Activated CD8-positive, alpha-beta T cell treated with anti-CD3 and anti-CD28 coated beads, Interleukin-2, amount 10 ng/mL, durations not matched to agents 7 days and 5 days (primary cell): ENCODE results near the gene VAC14. TPM values are rescaled to one million over a fixed set of nuclear protein-coding genes. Genes with fewer than 3 reads are reported as not detected.

ENCODE experiments used
- ATAC-seq: fragments of 150-1000 bp; cut with Tn5 transposase; one replicate; pipeline ENCODE4 v1.10.0; 2021; ENCODE audit warnings: moderate library complexity
- CTCF ChIA-PET: fragments of 350-600 bp; sonication (Branson Sonifier 250); formaldehyde crosslinking; loops from one replicate; lab custom pipeline; 2021; ENCODE audit warnings: antibody characterized with exemption; lab: Charles Lee
- POLR2A ChIA-PET: fragments of 350-600 bp; sonication (Branson Sonifier 250); formaldehyde crosslinking; loops from one replicate; lab custom pipeline; 2021; ENCODE audit warnings: antibody characterized with exemption; lab: Charles Lee
- DNase-seq: peaks from one replicate; pipeline ENCODE4 v3.0.0-alpha.2; 2020
- H3K27ac Mint-ChIP-seq: one replicate; pipeline ENCODE4 v1.8.0; 2021; ENCODE audit warnings: mild to moderate bottlenecking, mixed read lengths
- H3K27me3 Mint-ChIP-seq: one replicate; pipeline ENCODE4 v1.8.0; 2021; ENCODE audit warnings: low read depth, mixed read lengths
- H3K36me3 Mint-ChIP-seq: one replicate; pipeline ENCODE4 v1.8.0; 2021; ENCODE audit warnings: low read depth, mixed read lengths
- H3K4me1 Mint-ChIP-seq: one replicate; pipeline ENCODE4 v1.8.0; 2021; ENCODE audit warnings: low read depth, mixed read lengths
- H3K4me3 Mint-ChIP-seq: one replicate; pipeline ENCODE4 v1.8.0; 2021; ENCODE audit warnings: mild to moderate bottlenecking, mixed read lengths
- H3K9me3 Mint-ChIP-seq: one replicate; pipeline ENCODE4 v1.8.0; 2022; ENCODE audit warnings: mixed read lengths; ENCODE audit not compliant: insufficient read depth
- total RNA-seq, 2 experiments: library from RNA; stranded (reverse); gene quantifications; one replicate each; pipeline ENCODE4 v1.2.3, GENCODE V29; 2021

The VAC14 gene
- total RNA-seq, 2 experiments from 2014 or later: 35.2 to 37.9 TPM

- H3K36me3 Mint-ChIP-seq: peaks cover 11% of the 10 kb centered on the region
- no peak overlapping the region for H3K4me3 Mint-ChIP-seq
Observed at GRCh38 chr16:70694088-70694867, 106.7 kb downstream of the VAC14 start.

GRCh38 chr16:70692873-70693671 lies 107.9 kb downstream of the VAC14 start:
- no peak for DNase-seq
- Mint-ChIP-seq H3K9me3 (no peaks in the 10 kb centered on the region), H3K4me1 (peaks cover 47% of the 10 kb centered on the region), H3K36me3 (peaks cover 5% of the 10 kb centered on the region), H3K27ac (no peak overlapping the region), H3K27me3 (no peaks in the 10 kb centered on the region), H3K4me3 (no peak overlapping the region)
- ATAC-seq: no peak
- POLR2A ChIA-PET: no interaction called here
- CTCF ChIA-PET: interaction anchor here (0.9 kb wide), 1 partner anchor 78 kb away, joined by 3 read pairs; no protein-coding TSS in a partner anchor

More at GRCh38 chr16:70694088-70694867, 106.7 kb downstream of the VAC14 start:
- Mint-ChIP-seq H3K4me1 (peaks cover 52% of the 10 kb centered on the region), H3K27ac (peak overlapping the region; percentile 91), H3K9me3 (no peaks in the 10 kb centered on the region), H3K27me3 (no peaks in the 10 kb centered on the region)
- ChIA-PET POLR2A (no interaction called here), CTCF (interaction anchor here (1.8 to 3.4 kb wide), 2 partner anchors 14 to 76 kb away, joined by 6 to 21 read pairs; no protein-coding TSS in a partner anchor)
- ATAC-seq: no peak
- no peak for DNase-seq

GRCh38 chr16:70692130-70692872 lies 108.7 kb downstream of the VAC14 start:
- Mint-ChIP-seq H3K27ac (no peak overlapping the region), H3K4me3 (no peak overlapping the region), H3K9me3 (no peaks in the 10 kb centered on the region), H3K36me3 (peaks cover 3% of the 10 kb centered on the region), H3K27me3 (no peaks in the 10 kb centered on the region), H3K4me1 (peaks cover 39% of the 10 kb centered on the region)
- ChIA-PET POLR2A (no interaction called here), CTCF (interaction anchor here (0.9 kb wide), 1 partner anchor 79 kb away, joined by 3 read pairs; no protein-coding TSS in a partner anchor)
- no peak for DNase-seq
- no peak for ATAC-seq

- peaks cover 3% of the 10 kb centered on the region for H3K36me3 Mint-ChIP-seq
- ATAC-seq (no peak), DNase-seq (no peak)
- no peak overlapping the region for H3K27ac Mint-ChIP-seq
- peaks cover 2% of the 10 kb centered on the region for H3K27me3 Mint-ChIP-seq
- POLR2A ChIA-PET: interaction anchor here (1.6 kb wide), 1 partner anchor 45 kb away, joined by 6 read pairs; no protein-coding TSS in a partner anchor
- no peak overlapping the region for H3K4me3 Mint-ChIP-seq
- H3K4me1 Mint-ChIP-seq: peaks cover 31% of the 10 kb centered on the region
- CTCF ChIA-PET: no interaction called here
- no peaks in the 10 kb centered on the region for H3K9me3 Mint-ChIP-seq
Observed at GRCh38 chr16:70691223-70692129, 109.5 kb downstream of the VAC14 start.

GRCh38 chr16:70689970-70690891 lies 110.7 kb downstream of the VAC14 start:
- H3K27me3 Mint-ChIP-seq: peaks cover 5% of the 10 kb centered on the region
- ChIA-PET CTCF (no interaction called here), POLR2A (interaction anchor here (1.6 to 1.9 kb wide), 2 partner anchors 47 to 48 kb away, joined by 6 read pairs; no protein-coding TSS in a partner anchor)
- peak overlapping the region; percentile 60 for H3K27ac Mint-ChIP-seq
- H3K9me3 Mint-ChIP-seq: no peaks in the 10 kb centered on the region
- H3K36me3 Mint-ChIP-seq: peaks cover under 1% of the 10 kb centered on the region
- ATAC-seq: no peak
- no peak overlapping the region for H3K4me3 Mint-ChIP-seq
- no peak for DNase-seq
- H3K4me1 Mint-ChIP-seq: peaks cover 19% of the 10 kb centered on the region

- peaks cover 9% of the 10 kb centered on the region for H3K27me3 Mint-ChIP-seq
- ChIA-PET POLR2A (interaction anchor here (0.7 to 1.9 kb wide), 2 partner anchors 10 to 49 kb away, joined by 3 to 6 read pairs; no protein-coding TSS in a partner anchor), CTCF (interaction anchor here (1.0 to 1.8 kb wide), 3 partner anchors 35 to 82 kb away, joined by 4 to 7 read pairs (median 7); no protein-coding TSS in a partner anchor)
- H3K4me1 Mint-ChIP-seq: peaks cover 14% of the 10 kb centered on the region
- no peaks in the 10 kb centered on the region for H3K36me3 Mint-ChIP-seq
- no peak overlapping the region for H3K4me3 Mint-ChIP-seq
- H3K27ac Mint-ChIP-seq: no peak overlapping the region
- no peak for DNase-seq
- no peaks in the 10 kb centered on the region for H3K9me3 Mint-ChIP-seq
- no peak for ATAC-seq
Observed at GRCh38 chr16:70689035-70689969, 111.7 kb downstream of the VAC14 start.

GRCh38 chr16:70688246-70688742 lies 112.7 kb downstream of the VAC14 start:
- POLR2A ChIA-PET: interaction anchor here (0.9 kb wide), 1 partner anchor 9 kb away, joined by 3 read pairs; no protein-coding TSS in a partner anchor

GRCh38 chr16:70687671-70688245 lies 113.2 kb downstream of the VAC14 start:
- no peak overlapping the region for H3K27ac Mint-ChIP-seq
- CTCF ChIA-PET: interaction anchor here (1.4 to 1.8 kb wide), 4 partner anchors 9 to 83 kb away, joined by 3 to 7 read pairs (median 6); no protein-coding TSS in a partner anchor
- ATAC-seq (no peak), DNase-seq (no peak)
- no peak overlapping the region for H3K4me3 Mint-ChIP-seq
- H3K9me3 Mint-ChIP-seq: no peaks in the 10 kb centered on the region
- H3K4me1 Mint-ChIP-seq: peaks cover 10% of the 10 kb centered on the region
- H3K27me3 Mint-ChIP-seq: peaks cover 9% of the 10 kb centered on the region
- no peaks in the 10 kb centered on the region for H3K36me3 Mint-ChIP-seq
- POLR2A ChIA-PET: interaction anchor here (0.9 kb wide), 1 partner anchor 8 kb away, joined by 3 read pairs; no protein-coding TSS in a partner anchor

More at GRCh38 chr16:70688246-70688742, 112.7 kb downstream of the VAC14 start:
- Mint-ChIP-seq H3K27ac (peak overlapping the region; percentile 52), H3K9me3 (no peaks in the 10 kb centered on the region), H3K36me3 (no peaks in the 10 kb centered on the region), H3K4me1 (peaks cover 10% of the 10 kb centered on the region), H3K27me3 (peaks cover 9% of the 10 kb centered on the region), H3K4me3 (no peak overlapping the region)
- CTCF ChIA-PET: interaction anchor here (1.4 to 1.8 kb wide), 3 partner anchors 9 to 83 kb away, joined by 3 to 7 read pairs (median 7); no protein-coding TSS in a partner anchor
- ATAC-seq (no peak), DNase-seq (no peak)
